A673 (cell line): Measurements from ENCODE around the gene DCAF7.

Source experiments
- CTCF ChIP-seq: fragments of 300-800, 200-600 bp; sonication (generic); conservative IDR thresholded peaks from 2 replicates; pipeline ENCODE4 v1.5.1; 2017; ENCODE audit warnings: low read depth, mild to moderate bottlenecking, antibody characterized with exemption, low read length, moderate library complexity, mixed read lengths
- EZH2 ChIP-seq: fragments of 200-600 bp; sonication (generic); IDR thresholded peaks from 2 replicates; pipeline ENCODE4 v1.6.1; 2017; ENCODE audit warnings: borderline replicate concordance, low read depth, mild to moderate bottlenecking, mixed read lengths, antibody characterized with exemption, low read length; ENCODE audit not compliant: poor library complexity, severe bottlenecking

- TF ChIP-seq EZH2 (no peak), CTCF (no peak)
These were observed 19.0 kb upstream of the DCAF7 start for GRCh38 chr17:63531022-63531965.
